ENCODE results near the gene ZNF75A. TPM values are rescaled to one million over a fixed set of nuclear protein-coding genes. Genes with fewer than 3 reads are reported as not detected.

The ZNF75A gene
- total RNA-seq, 2 donors from 2014 or later: 43.0 to 43.8 TPM

GRCh38 chr16:3317315-3317999, 12.2 kb downstream of the ZNF75A start:
- no peak overlapping the region for H3K4me3 Mint-ChIP-seq
- H3K36me3 Mint-ChIP-seq: peaks cover 88% of the 10 kb centered on the region
- no peak overlapping the region for H3K27ac Mint-ChIP-seq
- DNase-seq (ENCODE audit: low spot score) (no peak), ATAC-seq (no peak)
- peaks cover 39% of the 10 kb centered on the region for H3K9me3 Mint-ChIP-seq
- H3K4me1 Mint-ChIP-seq (ENCODE audit: low read depth in 2 of 2): no peaks in the 10 kb centered on the region
- H3K27me3 Mint-ChIP-seq: no peaks in the 10 kb centered on the region

- Mint-ChIP-seq H3K4me1 (ENCODE audit: low read depth in 2 of 2) (no peaks in the 10 kb centered on the region), H3K27me3 (no peaks in the 10 kb centered on the region), H3K27ac (no peak overlapping the region), H3K9me3 (peaks cover 15% of the 10 kb centered on the region), H3K4me3 (no peak overlapping the region), H3K36me3 (peaks cover 62% of the 10 kb centered on the region)
- ATAC-seq: no peak
- no peak for DNase-seq (ENCODE audit: low spot score)
Measured at GRCh38 chr16:3321816-3322215, 16.5 kb downstream of the ZNF75A start.

- Mint-ChIP-seq H3K27me3 (no peaks in the 10 kb centered on the region), H3K27ac (no peak overlapping the region), H3K4me1 (ENCODE audit: low read depth in 2 of 2) (no peaks in the 10 kb centered on the region), H3K4me3 (no peak overlapping the region), H3K9me3 (peaks cover 3% of the 10 kb centered on the region), H3K36me3 (peaks cover 24% of the 10 kb centered on the region)
- ATAC-seq: no peak
- no peak for DNase-seq (ENCODE audit: low spot score)
Measured at GRCh38 chr16:3327514-3327913, 22.2 kb downstream of the ZNF75A start.

- H3K4me1 Mint-ChIP-seq (ENCODE audit: low read depth in 2 of 2): no peaks in the 10 kb centered on the region
- ATAC-seq (no peak), DNase-seq (ENCODE audit: low spot score) (no peak)
- H3K36me3 Mint-ChIP-seq: peaks cover 20% of the 10 kb centered on the region
- H3K4me3 Mint-ChIP-seq: no peak overlapping the region
- no peak overlapping the region for H3K27ac Mint-ChIP-seq
- H3K27me3 Mint-ChIP-seq: no peaks in the 10 kb centered on the region
- H3K9me3 Mint-ChIP-seq: peaks cover 3% of the 10 kb centered on the region
Measured at GRCh38 chr16:3328104-3328503, 22.8 kb downstream of the ZNF75A start.

GRCh38 chr16:3328643-3329042, 23.3 kb downstream of the ZNF75A start:
- peaks cover 5% of the 10 kb centered on the region for H3K9me3 Mint-ChIP-seq
- peaks cover 15% of the 10 kb centered on the region for H3K36me3 Mint-ChIP-seq
- no peak for DNase-seq (ENCODE audit: low spot score)
- no peaks in the 10 kb centered on the region for H3K27me3 Mint-ChIP-seq
- no peak overlapping the region for H3K4me3 Mint-ChIP-seq
- no peak for ATAC-seq
- no peaks in the 10 kb centered on the region for H3K4me1 Mint-ChIP-seq (ENCODE audit: low read depth in 2 of 2)
- H3K27ac Mint-ChIP-seq: no peak overlapping the region

- no peaks in the 10 kb centered on the region for H3K36me3 Mint-ChIP-seq
- no peak overlapping the region for H3K4me3 Mint-ChIP-seq
- H3K27ac Mint-ChIP-seq: no peak overlapping the region
- no peaks in the 10 kb centered on the region for H3K9me3 Mint-ChIP-seq
- ATAC-seq: no peak
- peaks cover under 1 to 11% of the 10 kb centered on the region in 2 donors for H3K27me3 Mint-ChIP-seq
- no peak for DNase-seq (ENCODE audit: low spot score)
- H3K4me1 Mint-ChIP-seq (ENCODE audit: low read depth in 2 of 2): no peaks in the 10 kb centered on the region
Measured at GRCh38 chr16:3346041-3346440, 40.7 kb downstream of the ZNF75A start.

- Mint-ChIP-seq H3K36me3 (no peaks in the 10 kb centered on the region), H3K4me1 (ENCODE audit: low read depth in 2 of 2) (no peaks in the 10 kb centered on the region), H3K4me3 (no peak overlapping the region), H3K27me3 (peaks cover 8 to 11% of the 10 kb centered on the region in 2 donors), H3K9me3 (no peaks in the 10 kb centered on the region), H3K27ac (no peak overlapping the region)
- no peak for ATAC-seq
- no peak for DNase-seq (ENCODE audit: low spot score)
Measured at GRCh38 chr16:3347586-3347985, 42.3 kb downstream of the ZNF75A start.

GRCh38 chr16:3348547-3349167, 43.4 kb downstream of the ZNF75A start:
- Mint-ChIP-seq H3K4me3 (no peak overlapping the region), H3K9me3 (no peaks in the 10 kb centered on the region), H3K4me1 (ENCODE audit: low read depth in 2 of 2) (no peaks in the 10 kb centered on the region), H3K27me3 (peaks cover 8 to 11% of the 10 kb centered on the region in 2 donors), H3K36me3 (no peaks in the 10 kb centered on the region), H3K27ac (no peak overlapping the region)
- ATAC-seq (no peak), DNase-seq (ENCODE audit: low spot score) (no peak)

GRCh38 chr16:3349175-3349574, 43.9 kb downstream of the ZNF75A start:
- no peak overlapping the region for H3K27ac Mint-ChIP-seq
- no peaks in the 10 kb centered on the region for H3K9me3 Mint-ChIP-seq
- peaks cover 1% of the 10 kb centered on the region for H3K36me3 Mint-ChIP-seq
- no peak for ATAC-seq
- no peak overlapping the region for H3K4me3 Mint-ChIP-seq
- no peaks in the 10 kb centered on the region for H3K4me1 Mint-ChIP-seq (ENCODE audit: low read depth in 2 of 2)
- DNase-seq (ENCODE audit: low spot score): no peak
- peaks cover 9 to 11% of the 10 kb centered on the region in 2 donors for H3K27me3 Mint-ChIP-seq

GRCh38 chr16:3355589-3355988, 50.3 kb downstream of the ZNF75A start, which contains the start of gene OR2C1:
OR2C1 (plus strand) TSS chr16:3355889; CDS start chr16:3355941, 52 bp downstream.
- Mint-ChIP-seq H3K36me3 (peaks cover 20% of the 10 kb centered on the region), H3K4me1 (ENCODE audit: low read depth in 2 of 2) (no peaks in the 10 kb centered on the region), H3K9me3 (peaks cover 5% of the 10 kb centered on the region), H3K4me3 (no peak within 1 kb of the TSS), H3K27ac (no peak within 1 kb of the TSS), H3K27me3 (peaks cover 14 to 39% of the 10 kb centered on the region in 2 donors)
- DNase-seq (ENCODE audit: low spot score): no peak
- no peak for ATAC-seq

GRCh38 chr16:3356118-3356517, 50.8 kb downstream of the ZNF75A start:
- Mint-ChIP-seq H3K27ac (no peak overlapping the region), H3K27me3 (peaks cover 18 to 41% of the 10 kb centered on the region in 2 donors), H3K4me1 (ENCODE audit: low read depth in 2 of 2) (no peaks in the 10 kb centered on the region), H3K9me3 (peaks cover 5% of the 10 kb centered on the region), H3K36me3 (peaks cover 20% of the 10 kb centered on the region), H3K4me3 (no peak overlapping the region)
- DNase-seq (ENCODE audit: low spot score): no peak
- ATAC-seq: no peak

GRCh38 chr16:3358871-3359270, 53.6 kb downstream of the ZNF75A start:
- ATAC-seq (no peak), DNase-seq (ENCODE audit: low spot score) (no peak)
- Mint-ChIP-seq H3K4me1 (ENCODE audit: low read depth in 2 of 2) (no peaks in the 10 kb centered on the region), H3K9me3 (peaks cover 5% of the 10 kb centered on the region), H3K4me3 (no peak overlapping the region), H3K27me3 (peaks cover 23 to 46% of the 10 kb centered on the region in 2 donors), H3K36me3 (peaks cover 20% of the 10 kb centered on the region), H3K27ac (no peak overlapping the region)

GRCh38 chr16:3362931-3363330, 57.6 kb downstream of the ZNF75A start:
- no peaks in the 10 kb centered on the region for H3K4me1 Mint-ChIP-seq (ENCODE audit: low read depth in 2 of 2)
- H3K36me3 Mint-ChIP-seq: peaks cover 9% of the 10 kb centered on the region
- H3K4me3 Mint-ChIP-seq: no peak overlapping the region
- ATAC-seq (no peak), DNase-seq (ENCODE audit: low spot score) (no peak)
- H3K9me3 Mint-ChIP-seq: no peaks in the 10 kb centered on the region
- no peak overlapping the region for H3K27ac Mint-ChIP-seq
- peaks cover 16 to 30% of the 10 kb centered on the region in 2 donors for H3K27me3 Mint-ChIP-seq

- Mint-ChIP-seq H3K4me1 (ENCODE audit: low read depth in 2 of 2) (no peaks in the 10 kb centered on the region), H3K9me3 (no peaks in the 10 kb centered on the region), H3K4me3 (peak overlapping the region; percentile 36), H3K36me3 (peaks cover 9% of the 10 kb centered on the region), H3K27me3 (peaks cover 15 to 29% of the 10 kb centered on the region in 2 donors), H3K27ac (no peak overlapping the region)
- DNase-seq (ENCODE audit: low spot score): no peak
- ATAC-seq: no peak
Measured at GRCh38 chr16:3363793-3364192, 58.5 kb downstream of the ZNF75A start.
